Stimulated activated CD8-positive, alpha-beta memory T cell treated with anti-CD3 and anti-CD28 coated beads, Interleukin-2, amount 100 ng/mL, for 1 hour (primary cell): ENCODE results near the gene RAB21.
"Not testable (repeated sequence)": the region's sequence is repeated elsewhere in the genome, so short reads cannot be mapped to it uniquely, and the experiment has no call there.

ENCODE experiments used
- DNase-seq, 2 donors: peaks; one replicate each; pipeline ENCODE4 v3.0.0-alpha.2; 2020; ENCODE audit warnings: low read depth in 2 of 2

RAB21 gene

DNA sequence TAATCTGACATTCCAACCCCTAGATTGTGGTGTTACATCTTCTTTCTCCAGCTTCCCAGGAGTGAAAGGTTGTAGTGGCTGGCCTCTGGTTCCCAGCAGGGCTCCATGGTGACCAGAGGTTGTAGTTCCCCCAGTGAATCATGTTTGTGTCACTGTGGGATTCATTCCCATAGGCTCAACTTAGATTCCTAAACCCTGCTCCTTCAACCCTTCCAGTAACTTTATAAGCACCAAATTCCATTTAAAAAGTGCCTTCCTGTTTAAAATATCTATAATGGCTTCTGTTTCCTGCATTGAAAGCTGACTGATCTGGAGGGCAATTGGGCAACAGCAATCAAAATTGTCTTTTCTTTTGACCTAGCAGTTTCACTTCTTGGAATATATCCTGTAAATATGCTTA lies 44.4 kb downstream of the RAB21 start:
- DNase-seq = no peak

GRCh38 chr12:71800177-71800576 lies 45.5 kb downstream of the RAB21 start:
- DNase-seq = no peak

GRCh38 chr12:71804505-71804904 lies 49.8 kb downstream of the RAB21 start:
- no peak for DNase-seq

- no peak for DNase-seq
Measured at GRCh38 chr12:71810921-71811320, 56.3 kb downstream of the RAB21 start.

DNA sequence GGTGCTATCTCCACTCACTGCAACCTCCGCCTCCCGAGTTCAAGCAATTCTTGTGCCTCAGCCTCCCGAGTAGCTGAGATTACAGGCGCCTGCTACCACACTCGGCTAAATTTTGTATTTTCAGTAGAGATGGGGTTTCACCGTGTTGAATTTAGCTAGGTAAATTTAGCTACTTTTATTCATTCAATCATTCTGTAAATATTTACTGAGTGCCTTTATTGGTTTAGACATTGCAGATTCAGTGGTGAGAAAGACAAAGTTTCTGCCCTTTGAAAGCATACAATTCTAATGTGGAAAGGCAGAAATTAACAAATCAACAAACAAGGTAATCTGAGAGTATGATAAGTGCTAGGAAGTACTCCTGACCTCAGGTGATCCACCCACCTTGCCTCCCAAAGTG lies 60.6 kb downstream of the RAB21 start:
- DNase-seq = not testable (repeated sequence)

DNA sequence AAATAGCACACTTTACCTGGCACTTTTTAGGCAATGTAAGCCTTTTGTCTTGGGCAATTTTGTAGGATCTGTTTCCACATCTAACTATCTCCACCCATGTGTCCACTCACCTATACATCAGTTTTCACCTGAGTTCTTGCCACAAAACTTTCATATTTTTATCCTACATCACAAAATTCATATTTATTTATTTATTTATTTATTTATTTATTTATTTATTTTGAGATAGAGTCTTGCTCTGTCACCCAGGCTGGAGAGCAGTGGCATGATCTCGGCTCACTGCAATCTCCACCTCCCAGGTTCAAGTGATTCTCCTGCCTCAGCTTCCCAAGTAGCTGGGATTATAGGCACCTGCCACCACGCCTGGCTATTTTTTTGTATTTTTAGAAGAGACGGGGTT lies 67.4 kb downstream of the RAB21 start:
- not testable (repeated sequence) for DNase-seq

DNA sequence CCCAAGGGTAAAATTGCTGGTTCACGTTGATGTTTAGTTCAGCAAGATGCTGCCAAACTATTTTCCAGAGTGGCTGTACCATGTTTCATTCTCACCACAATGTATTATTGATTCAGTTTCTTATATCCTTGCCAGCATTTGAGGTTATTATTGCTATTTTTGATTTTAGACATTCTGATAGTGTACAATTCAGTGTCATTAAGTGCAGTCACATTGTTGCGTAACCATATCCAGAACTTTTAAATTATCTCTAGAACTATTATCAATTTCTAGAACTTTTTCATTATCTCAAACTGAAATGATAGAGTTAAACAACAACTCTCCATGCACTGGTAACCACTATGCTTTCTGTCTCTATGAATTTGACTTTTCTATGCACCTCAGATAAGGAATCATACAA lies 74.2 kb downstream of the RAB21 start:
- DNase-seq = no peak

DNA sequence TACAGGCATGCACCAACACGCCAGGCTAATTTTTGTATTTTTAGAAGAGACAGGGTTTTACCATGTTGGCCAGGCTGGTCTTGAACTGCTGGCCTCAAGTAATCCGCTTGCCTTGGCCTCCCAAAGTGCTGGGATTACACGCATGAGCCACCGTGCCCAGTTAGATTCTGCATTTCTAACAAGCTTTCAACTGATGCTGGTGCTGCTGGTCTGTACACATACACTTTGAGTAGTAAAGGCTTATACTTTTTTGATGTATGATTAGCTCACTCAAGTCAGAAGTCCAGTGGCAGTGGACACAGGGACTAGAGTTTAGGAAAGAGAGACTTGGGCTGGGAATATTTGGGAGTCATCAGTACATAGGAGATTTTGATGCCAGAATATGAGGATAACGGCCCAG lies 82.7 kb downstream of the RAB21 start:
- no peak for DNase-seq

GRCh38 chr12:71838231-71838630 lies 83.6 kb downstream of the RAB21 start:
- no peak for DNase-seq

DNA sequence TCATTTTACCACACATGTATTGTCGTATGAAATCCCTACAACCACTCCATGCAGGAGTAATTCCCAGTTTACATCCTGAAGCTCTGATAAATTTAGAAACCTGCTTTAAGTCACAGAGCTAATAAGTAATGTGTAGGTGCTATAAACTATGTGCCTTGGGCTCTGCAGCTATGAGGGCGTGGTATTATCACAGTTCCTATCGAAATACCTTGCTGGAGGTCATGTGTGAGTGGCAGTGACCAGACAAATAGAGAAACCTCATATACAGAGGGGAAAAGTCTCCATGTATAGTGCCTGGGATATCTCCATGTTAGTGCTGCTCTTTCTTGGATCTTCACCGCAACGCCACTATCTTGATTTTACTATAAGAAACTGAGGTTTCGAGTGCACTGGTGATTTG lies 84.0 kb downstream of the RAB21 start:
- no peak for DNase-seq

GRCh38 chr12:71840231-71840847 lies 85.7 kb downstream of the RAB21 start:
- DNase-seq = no peak

DNA sequence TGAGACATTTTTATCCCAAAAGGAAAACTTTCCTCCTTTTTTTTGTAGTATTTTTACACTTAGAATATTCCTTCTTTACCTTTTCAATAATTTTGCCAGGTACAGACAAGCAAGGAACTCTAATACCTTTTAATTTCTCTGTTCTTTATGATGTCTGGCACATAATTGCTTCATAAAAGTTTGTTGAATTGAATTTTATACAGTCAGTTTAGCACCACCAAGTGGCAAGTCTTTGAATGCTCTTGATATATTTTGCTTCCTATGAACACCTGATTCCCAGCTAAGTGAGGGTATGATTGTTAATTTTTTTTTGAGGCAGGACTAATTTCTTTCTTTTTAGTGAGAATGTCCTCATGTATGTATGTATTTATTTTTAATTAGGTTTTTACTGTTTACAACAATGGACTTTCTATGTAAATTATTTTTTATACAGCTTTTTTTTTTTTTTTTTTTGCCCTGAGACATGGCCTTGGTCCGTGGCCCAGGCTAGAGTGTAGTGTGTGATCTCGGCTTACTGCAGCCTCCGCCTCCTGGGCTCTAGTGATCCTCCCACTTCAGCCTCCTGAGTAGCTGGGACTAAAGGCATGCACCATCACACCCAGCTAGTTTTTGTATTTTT lies 91.8 kb downstream of the RAB21 start:
- DNase-seq = no peak

DNA sequence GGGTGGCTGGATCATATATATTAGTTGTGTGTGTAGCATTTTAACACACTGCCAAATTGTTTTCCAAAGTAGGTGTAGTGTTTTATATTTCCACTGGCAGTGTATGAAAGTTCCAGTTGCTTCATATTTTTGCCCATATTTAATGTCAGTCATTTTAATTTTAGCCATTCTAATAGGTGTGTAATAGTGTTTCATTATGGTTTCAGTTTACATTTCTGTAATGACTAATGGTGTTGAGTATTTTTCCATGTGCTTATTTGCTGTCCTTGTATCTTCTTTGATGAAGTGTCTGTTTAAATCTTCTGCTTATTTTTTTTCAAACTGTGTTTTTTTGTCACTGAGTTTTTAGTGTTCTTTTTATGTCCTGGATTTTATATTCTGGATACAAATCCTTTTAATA lies 93.5 kb downstream of the RAB21 start:
- no peak for DNase-seq

GRCh38 chr12:71849109-71849851 lies 94.6 kb downstream of the RAB21 start:
- no peak for DNase-seq
